ENCODE data around the gene MTAP. TPM values are rescaled to one million over a fixed set of nuclear protein-coding genes. Genes with fewer than 3 reads are reported as not detected.

Gene MTAP
- total RNA-seq, 1 experiment from 2014 or later: 34.7 TPM

GRCh38 chr9:21974722-21975409 is 172.4 kb downstream of the MTAP start:
- BruUV-seq (replicated peaks): no TSS peak
- POLR2A ChIA-PET (ENCODE audit: unreplicated experiment): no interaction called here
- H2AFZ ChIP-seq (ENCODE audit: low read length): no peak overlapping the region
- peaks cover 22% of the 10 kb centered on the region for H3K79me2 ChIP-seq (ENCODE audit: low read length)
- H3K27ac ChIP-seq (ENCODE audit: low read length): no peak overlapping the region
- no peak for DNase-seq
- H3K27me3 ChIP-seq (ENCODE audit: low read length): no peaks in the 10 kb centered on the region
- no peak overlapping the region for H3K4me3 ChIP-seq (ENCODE audit: low read length)
- H3K4me1 ChIP-seq (ENCODE audit: insufficient read depth, low read length): peaks cover 6% of the 10 kb centered on the region; the same call in 1 of the 2 replicates
- H3K4me2 ChIP-seq (ENCODE audit: low read length): no peak overlapping the region
- peaks cover 8% of the 10 kb centered on the region for H3K36me3 ChIP-seq (ENCODE audit: low read depth, low read length)
- no peaks in the 10 kb centered on the region for H3F3A ChIP-seq (ENCODE audit: low read length, unreplicated experiment)
- no peaks in the 10 kb centered on the region for H4K20me1 ChIP-seq (ENCODE audit: low read length)
- no peaks in the 10 kb centered on the region for H3K9me3 ChIP-seq (ENCODE audit: low read length)
- no peaks in the 10 kb centered on the region for H3K9me2 ChIP-seq (replicated peaks; ENCODE audit: low read length)
- TF ChIP-seq EZH2phosphoT487 (IDR thresholded peaks at IDR 0.05; ENCODE audit: borderline replicate concordance, low read length) (no peak), EZH2 (IDR thresholded peaks at IDR 0.05; ENCODE audit: low read length, unreplicated experiment) (no peak)
- TF ChIP-seq, protein P1, sequence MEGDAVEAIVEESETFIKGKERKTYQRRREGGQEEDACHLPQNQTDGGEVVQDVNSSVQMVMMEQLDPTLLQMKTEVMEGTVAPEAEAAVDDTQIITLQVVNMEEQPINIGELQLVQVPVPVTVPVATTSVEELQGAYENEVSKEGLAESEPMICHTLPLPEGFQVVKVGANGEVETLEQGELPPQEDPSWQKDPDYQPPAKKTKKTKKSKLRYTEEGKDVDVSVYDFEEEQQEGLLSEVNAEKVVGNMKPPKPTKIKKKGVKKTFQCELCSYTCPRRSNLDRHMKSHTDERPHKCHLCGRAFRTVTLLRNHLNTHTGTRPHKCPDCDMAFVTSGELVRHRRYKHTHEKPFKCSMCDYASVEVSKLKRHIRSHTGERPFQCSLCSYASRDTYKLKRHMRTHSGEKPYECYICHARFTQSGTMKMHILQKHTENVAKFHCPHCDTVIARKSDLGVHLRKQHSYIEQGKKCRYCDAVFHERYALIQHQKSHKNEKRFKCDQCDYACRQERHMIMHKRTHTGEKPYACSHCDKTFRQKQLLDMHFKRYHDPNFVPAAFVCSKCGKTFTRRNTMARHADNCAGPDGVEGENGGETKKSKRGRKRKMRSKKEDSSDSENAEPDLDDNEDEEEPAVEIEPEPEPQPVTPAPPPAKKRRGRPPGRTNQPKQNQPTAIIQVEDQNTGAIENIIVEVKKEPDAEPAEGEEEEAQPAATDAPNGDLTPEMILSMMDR (conservative IDR thresholded peaks at IDR 0.05; ENCODE audit: low read depth, low read length): no peak
- CTCF ChIA-PET: no interaction called here
- H3K9ac ChIP-seq (ENCODE audit: low read length): no peak overlapping the region
- no peak for ATAC-seq
- intact Hi-C loops (cut with micrococcal nuclease): no loop called here

- H3K4me3 ChIP-seq (ENCODE audit: low read length): no peak overlapping the region
- H3K4me2 ChIP-seq (ENCODE audit: low read length): no peak overlapping the region
- H3K27ac ChIP-seq (ENCODE audit: low read length): no peak overlapping the region
- DNase-seq (no peak), ATAC-seq (no peak)
- no peaks in the 10 kb centered on the region for H4K20me1 ChIP-seq (ENCODE audit: low read length)
- POLR2A ChIA-PET (ENCODE audit: unreplicated experiment): no interaction called here
- H3K79me2 ChIP-seq (ENCODE audit: low read length): peaks cover 25% of the 10 kb centered on the region
- H2AFZ ChIP-seq (ENCODE audit: low read length): no peak overlapping the region
- H3K27me3 ChIP-seq (ENCODE audit: low read length): no peaks in the 10 kb centered on the region
- CTCF ChIA-PET: interaction anchor here (0.6 kb wide), 1 partner anchor 331 kb away, joined by 3 read pairs; no protein-coding TSS in a partner anchor
- no peak overlapping the region for H3K9ac ChIP-seq (ENCODE audit: low read length)
- intact Hi-C loops (cut with micrococcal nuclease): no loop called here
- TF ChIP-seq, protein P1 (conservative IDR thresholded peaks at IDR 0.05; ENCODE audit: low read depth, low read length): no peak
- TF ChIP-seq EZH2 (IDR thresholded peaks at IDR 0.05; ENCODE audit: low read length, unreplicated experiment) (no peak), EZH2phosphoT487 (IDR thresholded peaks at IDR 0.05; ENCODE audit: borderline replicate concordance, low read length) (no peak)
- no TSS peak for BruUV-seq (replicated peaks)
- H3K9me2 ChIP-seq (replicated peaks; ENCODE audit: low read length): no peaks in the 10 kb centered on the region
- H3K4me1 ChIP-seq (ENCODE audit: insufficient read depth, low read length): peaks cover 6% of the 10 kb centered on the region; the same call in 1 of the 2 replicates
- 0 out of 2 replicates have a peak, but pooled peaks cover 4% of the 10 kb centered on the region for H3K36me3 ChIP-seq (ENCODE audit: low read depth, low read length)
- H3K9me3 ChIP-seq (ENCODE audit: low read length): no peaks in the 10 kb centered on the region
- no peaks in the 10 kb centered on the region for H3F3A ChIP-seq (ENCODE audit: low read length, unreplicated experiment)
These were observed 174.0 kb downstream of the MTAP start for GRCh38 chr9:21976334-21976875.

GRCh38 chr9:21982391-21982790 is 180.0 kb downstream of the MTAP start:
- no peak overlapping the region for H3K9ac ChIP-seq (ENCODE audit: low read length)
- CTCF ChIA-PET: interaction anchor here (0.6 kb wide), 1 partner anchor 12 kb away, joined by 3 read pairs; the partner anchor contains the start of gene CDKN2B-AS1
- TF ChIP-seq, protein P1 (conservative IDR thresholded peaks at IDR 0.05; ENCODE audit: low read depth, low read length): no peak
- no peak for TF ChIP-seq EZH2 (IDR thresholded peaks at IDR 0.05; ENCODE audit: low read length, unreplicated experiment)
- TF ChIP-seq EZH2phosphoT487 (IDR thresholded peaks at IDR 0.05; ENCODE audit: borderline replicate concordance, low read length): no peak
- peaks cover 4% of the 10 kb centered on the region; the same call in 1 of the 2 replicates for H3K36me3 ChIP-seq (ENCODE audit: low read depth, low read length)
- H3F3A ChIP-seq (ENCODE audit: low read length, unreplicated experiment): no peaks in the 10 kb centered on the region
- peaks cover 55% of the 10 kb centered on the region for H3K79me2 ChIP-seq (ENCODE audit: low read length)
- POLR2A ChIA-PET (ENCODE audit: unreplicated experiment): no interaction called here
- no peak overlapping the region for H3K4me2 ChIP-seq (ENCODE audit: low read length)
- no peaks in the 10 kb centered on the region for H3K9me3 ChIP-seq (ENCODE audit: low read length)
- DNase-seq (no peak), ATAC-seq (no peak)
- no peaks in the 10 kb centered on the region for H3K27me3 ChIP-seq (ENCODE audit: low read length)
- H3K4me3 ChIP-seq (ENCODE audit: low read length): no peak overlapping the region
- intact Hi-C loops (cut with micrococcal nuclease): no loop called here
- BruUV-seq (replicated peaks): no TSS peak
- H3K27ac ChIP-seq (ENCODE audit: low read length): no peak overlapping the region
- H3K4me1 ChIP-seq (ENCODE audit: insufficient read depth, low read length): peaks cover under 1% of the 10 kb centered on the region; the same call in 1 of the 2 replicates
- no peaks in the 10 kb centered on the region for H4K20me1 ChIP-seq (ENCODE audit: low read length)
- no peak overlapping the region for H2AFZ ChIP-seq (ENCODE audit: low read length)
- H3K9me2 ChIP-seq (replicated peaks; ENCODE audit: low read length): no peaks in the 10 kb centered on the region

Data from PC-3 (cell line).